ENCODE measurements around the gene FASTKD3. TPM values are rescaled to one million over a fixed set of nuclear protein-coding genes. Genes with fewer than 3 reads are reported as not detected.

FASTKD3 gene
- total RNA-seq, 2 experiments from 2014 or later, result 10.5 to 14.7 TPM

DNA sequence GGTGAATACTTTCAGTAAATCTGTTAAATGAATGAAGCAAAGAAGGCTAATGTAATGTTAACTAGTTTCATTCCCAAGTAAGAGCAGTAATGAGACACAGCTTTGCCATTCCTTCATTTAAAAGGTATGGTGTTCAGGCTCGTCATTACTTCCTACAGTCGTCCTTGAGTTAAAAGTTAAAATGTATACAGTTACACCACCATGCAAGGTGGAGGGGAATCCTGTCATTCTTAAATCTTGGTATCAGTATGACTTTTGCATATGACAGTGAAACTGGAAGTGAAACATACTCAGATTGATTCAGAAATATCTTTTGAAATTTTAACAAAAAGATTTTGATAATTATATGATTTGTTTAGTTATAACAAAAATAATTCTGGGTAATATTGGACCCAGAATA lies 26.0 kb upstream of the FASTKD3 start:
- peak; percentile 80 for ATAC-seq
- peaks cover 16% of the 10 kb centered on the region for H3K4me1 Mint-ChIP-seq
- CTCF ChIA-PET, result no interaction called here
- H3K36me3 Mint-ChIP-seq, result peaks cover 67% of the 10 kb centered on the region
- H3K4me3 Mint-ChIP-seq, result no peak overlapping the region
- H3K27ac Mint-ChIP-seq, result peak overlapping the region; percentile 34
- no peaks in the 10 kb centered on the region for H3K9me3 Mint-ChIP-seq (ENCODE audit: low read depth)
- DNase-seq, result no peak
- no peaks in the 10 kb centered on the region for H3K27me3 Mint-ChIP-seq

DNA sequence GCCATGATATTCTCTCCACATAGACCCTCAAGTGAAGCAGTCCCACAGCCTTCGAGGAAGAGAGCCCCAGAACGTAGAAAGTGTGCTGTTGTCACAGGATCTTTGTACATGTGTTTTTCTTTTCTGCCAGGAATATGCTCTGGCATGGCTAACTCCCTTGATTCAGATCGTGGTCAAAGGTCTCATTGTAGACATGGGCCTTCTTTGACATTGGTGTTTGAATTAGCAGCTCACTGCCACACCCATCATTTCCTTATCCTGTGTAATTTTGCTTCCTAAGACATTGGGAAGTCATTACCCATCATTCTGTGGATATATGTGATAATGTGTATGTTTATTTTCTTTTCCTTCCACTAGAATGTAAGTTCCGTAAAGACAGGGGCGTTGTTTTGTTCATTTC lies 25.6 kb upstream of the FASTKD3 start:
- ATAC-seq, result no peak
- H3K36me3 Mint-ChIP-seq, result peaks cover 68% of the 10 kb centered on the region
- no peaks in the 10 kb centered on the region for H3K9me3 Mint-ChIP-seq (ENCODE audit: low read depth)
- H3K4me3 Mint-ChIP-seq, result no peak overlapping the region
- H3K27me3 Mint-ChIP-seq, result no peaks in the 10 kb centered on the region
- peaks cover 16% of the 10 kb centered on the region for H3K4me1 Mint-ChIP-seq
- H3K27ac Mint-ChIP-seq, result peak overlapping the region; percentile 34
- no peak for DNase-seq
- CTCF ChIA-PET, result no interaction called here

DNA sequence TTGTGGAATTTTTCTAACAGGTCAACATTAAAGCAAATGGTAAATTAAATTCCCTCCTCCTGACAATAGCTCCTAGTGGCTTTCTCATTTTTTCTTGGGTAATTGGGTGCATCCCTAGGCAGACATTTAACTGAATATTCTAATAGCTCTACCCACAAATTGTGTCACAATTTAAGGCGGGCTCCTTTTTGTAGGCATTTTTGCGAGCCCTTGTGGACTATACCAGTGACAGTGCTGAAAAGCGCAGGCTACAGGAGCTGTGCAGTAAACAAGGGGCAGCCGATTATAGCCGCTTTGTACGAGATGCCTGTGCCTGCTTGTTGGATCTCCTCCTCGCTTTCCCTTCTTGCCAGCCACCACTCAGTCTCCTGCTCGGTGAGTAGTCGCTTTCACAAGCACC lies 20.1 kb upstream of the FASTKD3 start:
- no peaks in the 10 kb centered on the region for H3K9me3 Mint-ChIP-seq (ENCODE audit: low read depth)
- H3K27me3 Mint-ChIP-seq, result no peaks in the 10 kb centered on the region
- CTCF ChIA-PET, result interaction anchor here (1.0 kb wide), 1 partner anchor 19 kb away, joined by 3 read pairs; no protein-coding TSS in a partner anchor
- no peak overlapping the region for H3K27ac Mint-ChIP-seq
- H3K4me3 Mint-ChIP-seq, result no peak overlapping the region
- peaks cover 9% of the 10 kb centered on the region for H3K4me1 Mint-ChIP-seq
- no peak for DNase-seq
- peaks cover 52% of the 10 kb centered on the region for H3K36me3 Mint-ChIP-seq
- no peak for ATAC-seq

DNA sequence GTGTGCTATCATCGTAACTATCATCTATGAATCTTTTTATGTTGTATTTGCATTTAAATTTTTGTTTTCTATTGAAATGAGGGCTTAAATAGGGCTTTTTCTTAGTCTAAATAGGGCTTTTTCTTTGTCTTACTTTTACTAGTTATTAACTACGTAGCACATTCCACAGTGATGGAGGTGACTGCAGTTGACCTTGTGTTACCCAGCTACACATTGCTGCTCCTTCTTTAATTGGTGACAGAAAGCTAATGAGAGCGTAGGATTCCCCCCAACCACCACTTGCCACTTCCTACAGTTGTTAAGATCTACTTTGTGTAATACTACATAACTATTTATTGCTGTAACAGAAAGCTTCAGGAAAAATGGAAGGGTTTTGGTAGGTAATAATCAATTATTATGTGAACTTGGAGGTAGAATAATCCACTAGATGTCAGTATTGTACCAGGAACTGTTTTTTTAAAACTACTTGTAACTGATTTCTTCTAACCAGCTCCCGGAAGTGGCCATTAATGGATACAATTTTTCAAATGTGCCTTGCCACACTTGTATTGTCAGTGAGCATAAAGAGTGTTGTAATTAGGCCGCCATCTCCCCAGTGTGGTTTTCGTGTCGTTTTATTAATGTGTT lies 18.1 kb upstream of the FASTKD3 start:
- ATAC-seq (no peak), DNase-seq (no peak)
- Mint-ChIP-seq H3K27me3 (no peaks in the 10 kb centered on the region), H3K9me3 (ENCODE audit: low read depth) (no peaks in the 10 kb centered on the region), H3K27ac (no peak overlapping the region), H3K4me1 (peaks cover 6% of the 10 kb centered on the region), H3K4me3 (no peak overlapping the region), H3K36me3 (peaks cover 49% of the 10 kb centered on the region)
- CTCF ChIA-PET, result interaction anchor here (0.8 to 4.8 kb wide), 9 partner anchors 13 to 1320 kb away, joined by 3 to 69 read pairs (median 5); partner anchors contain the start of genes FASTKD3 and MTRR

- no peak for ATAC-seq
- Mint-ChIP-seq H3K36me3 (peaks cover 58% of the 10 kb centered on the region), H3K9me3 (ENCODE audit: low read depth) (no peaks in the 10 kb centered on the region)
These were observed 15.8 kb upstream of the FASTKD3 start for GRCh38 chr5:7884491-7885267.

GRCh38 chr5:7882926-7883325 lies 14.1 kb upstream of the FASTKD3 start:
- Mint-ChIP-seq H3K27ac (no peak overlapping the region), H3K36me3 (peaks cover 63% of the 10 kb centered on the region), H3K4me3 (no peak overlapping the region), H3K4me1 (peaks cover 21% of the 10 kb centered on the region), H3K9me3 (ENCODE audit: low read depth) (no peaks in the 10 kb centered on the region), H3K27me3 (no peaks in the 10 kb centered on the region)
- ATAC-seq, result no peak
- CTCF ChIA-PET, result no interaction called here
- DNase-seq, result no peak

More at GRCh38 chr5:7884491-7885267, 15.8 kb upstream of the FASTKD3 start:
- Mint-ChIP-seq H3K4me1 (peaks cover 8% of the 10 kb centered on the region), H3K27ac (no peak overlapping the region), H3K4me3 (no peak overlapping the region), H3K27me3 (no peaks in the 10 kb centered on the region)
- CTCF ChIA-PET, result interaction anchor here (4.8 kb wide), 1 partner anchor 12 kb away, joined by 69 read pairs; the partner anchor contains the start of genes FASTKD3 and MTRR
- DNase-seq, result no peak

DNA sequence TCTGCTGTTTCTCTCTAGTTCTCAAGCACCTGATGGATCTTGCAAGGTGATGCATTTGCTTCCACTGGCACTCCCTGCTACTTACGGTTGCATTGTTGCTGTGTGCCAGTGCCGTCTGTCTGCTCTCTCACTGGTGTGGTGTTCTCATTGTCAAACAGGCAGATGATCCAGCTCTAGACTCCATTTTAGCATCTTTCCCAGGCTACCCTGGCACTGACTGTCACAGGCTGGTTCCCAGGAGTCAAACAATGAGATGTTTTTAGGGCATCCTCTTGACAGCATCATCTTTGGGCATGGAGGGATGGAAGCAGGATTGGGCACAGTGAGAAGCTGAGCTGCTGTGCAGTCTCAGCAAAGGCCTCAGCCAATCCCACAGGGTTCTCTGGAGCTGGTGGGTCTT lies 13.0 kb upstream of the FASTKD3 start:
- Mint-ChIP-seq H3K9me3 (ENCODE audit: low read depth) (no peaks in the 10 kb centered on the region), H3K27ac (no peak overlapping the region)
- CTCF ChIA-PET, result no interaction called here

DNA sequence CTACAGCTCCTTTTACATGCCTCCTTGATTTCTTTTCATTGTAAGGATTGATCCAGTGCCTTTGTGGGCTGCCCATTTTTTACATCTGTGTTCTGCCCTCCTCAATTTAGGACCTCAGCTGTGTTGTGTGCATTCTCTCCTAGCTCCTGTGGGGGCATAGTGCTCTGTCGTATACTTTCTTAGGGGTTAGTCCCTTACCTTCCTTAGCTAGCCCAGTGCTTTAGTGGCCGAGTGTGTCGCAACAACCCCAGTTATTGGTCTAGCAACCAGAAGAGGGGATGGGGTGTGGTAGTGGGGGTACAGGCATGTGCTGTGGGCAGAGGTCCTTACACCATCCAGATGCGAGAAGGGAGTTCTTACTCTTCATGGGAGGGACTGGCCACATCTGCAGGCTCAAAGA lies 12.3 kb upstream of the FASTKD3 start:
- CTCF ChIA-PET, result interaction anchor here (1.1 kb wide), 1 partner anchor 21 kb away, joined by 3 read pairs; no protein-coding TSS in a partner anchor
- DNase-seq, result no peak
- Mint-ChIP-seq H3K9me3 (ENCODE audit: low read depth) (no peaks in the 10 kb centered on the region), H3K27ac (no peak overlapping the region), H3K36me3 (peaks cover 67% of the 10 kb centered on the region), H3K27me3 (no peaks in the 10 kb centered on the region), H3K4me1 (peaks cover 30% of the 10 kb centered on the region), H3K4me3 (no peak overlapping the region)
- no peak for ATAC-seq

More for the DNA sequence above, 13.0 kb upstream of the FASTKD3 start:
- no peak overlapping the region for H3K4me3 Mint-ChIP-seq
- H3K27me3 Mint-ChIP-seq, result no peaks in the 10 kb centered on the region
- ATAC-seq (no peak), DNase-seq (no peak)
- peaks cover 67% of the 10 kb centered on the region for H3K36me3 Mint-ChIP-seq
- H3K4me1 Mint-ChIP-seq, result peaks cover 23% of the 10 kb centered on the region

- CTCF ChIA-PET, result interaction anchor here (1.2 kb wide), 1 partner anchor 9 kb away, joined by 3 read pairs; no protein-coding TSS in a partner anchor
- no peaks in the 10 kb centered on the region for H3K27me3 Mint-ChIP-seq
- ATAC-seq, result peak; percentile 74
- H3K4me1 Mint-ChIP-seq, result peaks cover 42% of the 10 kb centered on the region
- H3K4me3 Mint-ChIP-seq, result no peak overlapping the region
- no peak for DNase-seq
- H3K9me3 Mint-ChIP-seq (ENCODE audit: low read depth), result no peaks in the 10 kb centered on the region
- peaks cover 76% of the 10 kb centered on the region for H3K36me3 Mint-ChIP-seq
- H3K27ac Mint-ChIP-seq, result peak overlapping the region; percentile 41
These were observed 9.6 kb upstream of the FASTKD3 start for GRCh38 chr5:7878381-7878873.

DNA sequence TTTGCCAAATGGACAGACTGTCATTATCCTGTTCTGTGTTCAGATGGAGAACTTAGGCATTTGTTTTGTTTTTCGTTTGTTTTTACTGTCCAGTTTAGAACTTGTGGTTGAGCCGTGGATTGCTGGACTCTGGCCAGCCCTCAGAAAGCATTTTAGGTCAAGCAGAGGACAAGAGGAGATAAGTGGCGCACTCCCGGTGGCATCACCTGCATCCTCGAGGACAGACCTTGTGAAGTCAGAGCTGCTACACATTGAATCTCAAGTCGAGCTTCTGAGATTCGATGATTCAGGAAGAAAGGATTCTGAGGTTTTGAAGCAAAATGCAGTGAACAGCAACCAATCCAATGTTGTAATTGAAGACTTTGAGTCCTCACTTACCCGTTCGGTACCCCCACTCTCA lies 9.0 kb upstream of the FASTKD3 start:
- Mint-ChIP-seq H3K27me3 (no peaks in the 10 kb centered on the region), H3K9me3 (ENCODE audit: low read depth) (no peaks in the 10 kb centered on the region), H3K4me3 (no peak overlapping the region), H3K27ac (peak overlapping the region; percentile 41), H3K36me3 (peaks cover 73% of the 10 kb centered on the region), H3K4me1 (peaks cover 48% of the 10 kb centered on the region)
- no peak for ATAC-seq
- CTCF ChIA-PET, result interaction anchor here (1.0 to 9.7 kb wide), 2 partner anchors 8 to 9 kb away, joined by 5 to 69 read pairs; partner anchors contain the start of genes FASTKD3 and MTRR
- DNase-seq, result no peak

DNA sequence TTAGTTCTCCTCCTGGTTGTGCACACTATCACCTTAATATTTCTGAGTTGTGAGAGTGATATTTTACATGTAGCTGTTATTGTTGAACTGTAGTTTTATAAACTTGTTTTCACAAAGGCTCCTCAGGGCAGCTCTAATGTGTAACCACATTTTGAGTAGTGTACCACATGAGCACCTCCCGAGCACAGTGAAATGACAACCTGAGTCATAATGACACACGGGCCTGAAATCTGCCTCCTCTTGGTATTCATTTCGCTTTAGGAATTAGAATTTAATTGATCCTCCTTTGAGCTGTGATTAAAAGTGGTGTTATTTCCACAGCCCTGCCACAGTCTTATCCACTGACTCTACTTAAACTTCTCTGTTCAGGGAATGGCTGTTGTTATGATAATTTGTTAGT lies 8.0 kb upstream of the FASTKD3 start:
- Mint-ChIP-seq H3K4me1 (peaks cover 58% of the 10 kb centered on the region), H3K36me3 (peaks cover 73% of the 10 kb centered on the region), H3K9me3 (ENCODE audit: low read depth) (no peaks in the 10 kb centered on the region), H3K4me3 (no peak overlapping the region), H3K27me3 (no peaks in the 10 kb centered on the region), H3K27ac (no peak overlapping the region)
- CTCF ChIA-PET, result interaction anchor here (1.0 to 9.7 kb wide), 3 partner anchors 8 to 19 kb away, joined by 5 to 69 read pairs (median 7); partner anchors contain the start of genes FASTKD3 and MTRR
- peak; percentile 62 for DNase-seq
- peak; percentile 74 for ATAC-seq

GRCh38 chr5:7875151-7875550 lies 6.3 kb upstream of the FASTKD3 start:
- no peaks in the 10 kb centered on the region for H3K9me3 Mint-ChIP-seq (ENCODE audit: low read depth)
- CTCF ChIA-PET, result interaction anchor here (0.8 to 9.7 kb wide), 2 partner anchors 10 to 16 kb away, joined by 3 to 69 read pairs; no protein-coding TSS in a partner anchor
- peaks cover 72% of the 10 kb centered on the region for H3K4me1 Mint-ChIP-seq
- H3K27me3 Mint-ChIP-seq, result no peaks in the 10 kb centered on the region
- ATAC-seq, result no peak
- no peak overlapping the region for H3K27ac Mint-ChIP-seq
- H3K36me3 Mint-ChIP-seq, result peaks cover 72% of the 10 kb centered on the region
- H3K4me3 Mint-ChIP-seq, result no peak overlapping the region
- DNase-seq, result no peak

DNA sequence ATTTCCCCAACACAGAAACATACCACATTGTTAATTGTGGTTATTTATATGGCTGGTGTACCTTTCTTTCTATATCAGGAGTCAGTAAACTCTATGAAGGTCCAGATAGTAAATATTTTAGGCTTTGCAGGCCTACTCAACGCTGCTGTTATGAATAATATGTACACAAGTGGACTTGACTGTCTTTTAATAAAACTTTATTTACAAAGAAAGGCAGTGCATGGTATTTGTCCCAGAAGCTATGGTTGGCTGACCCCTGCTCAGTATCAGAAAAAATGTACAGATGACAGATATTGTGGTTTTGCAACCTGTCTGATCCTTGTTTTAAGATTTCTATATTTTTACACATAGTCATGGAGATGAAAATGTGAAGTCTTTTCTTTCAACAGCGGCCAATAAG lies 5.8 kb upstream of the FASTKD3 start:
- Mint-ChIP-seq H3K4me3 (no peak overlapping the region), H3K36me3 (peaks cover 70% of the 10 kb centered on the region), H3K27me3 (no peaks in the 10 kb centered on the region), H3K9me3 (ENCODE audit: low read depth) (no peaks in the 10 kb centered on the region), H3K27ac (no peak overlapping the region), H3K4me1 (peaks cover 76% of the 10 kb centered on the region)
- DNase-seq (no peak), ATAC-seq (no peak)
- CTCF ChIA-PET, result interaction anchor here (9.7 kb wide), 1 partner anchor 11 kb away, joined by 69 read pairs; no protein-coding TSS in a partner anchor

Measured in activated CD8-positive, alpha-beta memory T cell treated with anti-CD3 and anti-CD28 coated beads, Interleukin-2, amount 10 ng/mL, durations not matched to agents 7 days and 5 days (primary cell).